Activated T-cell treated with anti-CD3 and anti-CD28 coated beads, Interleukin-2, amount 50 U/mL, for 1 hour (primary cell): ENCODE results near the gene SNN.
A peak's percentile ranks its signal among the peaks of the same experiment; 100 is the strongest.

ENCODE experiments used
- DNase-seq: peaks from one replicate; pipeline ENCODE4 v3.0.0-alpha.2; 2020

Gene SNN

DNA sequence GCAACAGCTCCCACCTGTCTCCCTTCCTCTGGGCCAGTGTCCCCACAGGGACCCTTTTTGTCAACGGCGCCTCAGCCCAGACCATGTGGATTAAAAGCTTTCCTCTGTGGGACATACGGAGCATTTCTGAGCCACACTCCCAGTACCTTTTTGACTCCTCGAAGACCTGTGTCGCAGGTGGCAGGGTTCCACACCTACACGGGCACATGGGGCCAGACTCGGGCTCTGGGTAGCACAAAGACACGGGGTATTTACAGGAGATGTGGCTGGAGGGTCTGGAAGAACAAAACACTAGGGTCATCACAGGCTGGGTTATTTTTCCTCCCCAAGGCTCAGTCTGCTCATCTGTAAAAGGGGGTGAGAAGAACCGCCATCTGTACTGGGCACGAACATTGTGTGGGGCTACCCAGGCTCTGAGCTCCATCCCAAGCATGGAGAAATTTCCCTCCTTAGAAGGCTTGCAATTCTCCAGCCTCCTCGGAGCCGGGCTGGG lies 32.5 kb upstream of the SNN start:
- DNase-seq, result no peak

DNA sequence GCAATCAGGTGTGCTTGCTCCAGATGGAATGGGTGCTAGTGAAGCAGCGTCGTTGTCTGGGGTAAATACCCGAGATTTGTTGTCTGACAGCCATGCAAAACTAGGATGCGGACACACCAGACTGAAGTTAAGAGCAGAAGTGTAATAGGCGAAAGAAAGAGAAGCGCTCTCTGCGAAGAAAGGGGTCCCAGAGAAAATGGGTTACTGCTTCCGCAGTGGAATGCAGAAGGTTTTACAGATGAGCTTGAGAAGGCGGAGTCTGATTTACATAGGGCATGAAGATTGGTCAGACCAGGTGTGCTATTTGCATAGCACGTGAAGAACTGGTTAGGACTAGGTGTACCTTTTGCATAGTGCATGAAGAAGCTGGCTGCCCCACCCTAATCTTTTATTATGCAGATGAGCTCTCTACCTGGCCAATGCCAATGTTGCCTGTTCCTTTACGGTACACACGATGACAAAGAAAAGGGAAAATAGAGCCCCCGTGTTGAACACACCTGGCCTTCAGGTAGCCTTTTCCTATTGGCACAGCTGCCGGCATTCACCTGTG lies 32.0 kb upstream of the SNN start:
- DNase-seq, result no peak

DNA sequence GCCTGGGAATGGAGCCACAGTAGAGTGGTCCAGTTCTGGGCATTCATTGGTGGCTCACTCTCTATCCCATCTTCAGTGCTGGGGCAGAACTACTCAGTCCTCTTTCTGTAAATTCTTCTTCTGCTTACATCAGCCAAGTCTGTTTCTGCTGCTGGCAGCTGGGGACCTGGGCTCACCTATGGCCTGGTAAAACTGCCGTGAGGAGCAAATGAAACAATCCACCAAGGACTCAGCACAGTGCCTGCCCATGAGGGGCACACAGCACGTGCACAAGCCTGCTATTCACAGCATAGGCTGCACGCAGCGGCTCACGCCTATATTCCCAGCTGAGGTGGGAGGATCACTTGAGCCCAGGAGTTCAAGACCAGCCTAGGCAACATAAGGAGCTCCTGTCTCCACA lies 30.9 kb upstream of the SNN start:
- DNase-seq, result no peak

DNA sequence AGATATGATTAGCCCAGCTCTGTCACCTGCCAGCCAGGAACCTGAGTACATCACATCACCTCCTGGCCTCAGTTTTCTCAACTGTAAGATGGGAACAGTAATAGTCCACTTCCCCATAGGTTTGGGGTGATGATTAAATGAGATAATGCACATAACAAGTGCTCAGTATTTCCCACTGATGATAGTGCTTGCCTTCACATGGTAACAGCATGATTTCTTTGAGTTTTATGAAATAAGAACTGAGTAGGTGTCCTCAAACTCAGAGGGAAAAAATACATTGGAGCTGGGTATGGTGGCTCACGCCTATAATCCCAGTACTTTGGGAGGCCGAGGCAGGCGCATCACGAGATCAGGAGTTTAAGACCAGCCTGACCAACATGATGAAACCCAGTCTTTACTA lies 30.1 kb upstream of the SNN start:
- DNase-seq, result no peak

DNA sequence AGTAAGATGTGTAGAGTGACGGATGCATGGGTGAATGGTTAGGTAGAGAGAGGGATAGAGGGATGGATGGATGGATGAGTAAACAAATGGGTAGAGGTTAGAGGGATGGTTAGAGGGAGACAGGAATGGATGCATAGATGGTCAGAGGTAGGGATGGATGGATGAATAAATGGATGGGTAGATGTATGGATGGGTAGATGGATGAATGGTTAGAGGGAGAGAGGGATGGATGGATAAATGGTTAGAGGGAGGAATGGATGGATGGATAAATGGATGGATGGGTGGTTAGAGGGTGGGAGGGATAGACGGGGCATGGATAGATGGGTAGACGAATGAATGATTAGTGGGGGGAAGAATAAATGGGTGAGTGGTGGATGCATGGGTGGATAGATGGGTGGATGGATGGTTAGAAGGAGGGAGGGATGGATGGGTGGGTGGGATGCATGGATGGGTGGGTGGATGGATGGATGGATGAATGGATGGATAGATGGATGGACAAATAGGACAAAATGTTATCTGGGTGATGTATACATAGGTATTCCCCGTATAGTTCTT lies 29.2 kb upstream of the SNN start:
- DNase-seq, result no peak

DNA sequence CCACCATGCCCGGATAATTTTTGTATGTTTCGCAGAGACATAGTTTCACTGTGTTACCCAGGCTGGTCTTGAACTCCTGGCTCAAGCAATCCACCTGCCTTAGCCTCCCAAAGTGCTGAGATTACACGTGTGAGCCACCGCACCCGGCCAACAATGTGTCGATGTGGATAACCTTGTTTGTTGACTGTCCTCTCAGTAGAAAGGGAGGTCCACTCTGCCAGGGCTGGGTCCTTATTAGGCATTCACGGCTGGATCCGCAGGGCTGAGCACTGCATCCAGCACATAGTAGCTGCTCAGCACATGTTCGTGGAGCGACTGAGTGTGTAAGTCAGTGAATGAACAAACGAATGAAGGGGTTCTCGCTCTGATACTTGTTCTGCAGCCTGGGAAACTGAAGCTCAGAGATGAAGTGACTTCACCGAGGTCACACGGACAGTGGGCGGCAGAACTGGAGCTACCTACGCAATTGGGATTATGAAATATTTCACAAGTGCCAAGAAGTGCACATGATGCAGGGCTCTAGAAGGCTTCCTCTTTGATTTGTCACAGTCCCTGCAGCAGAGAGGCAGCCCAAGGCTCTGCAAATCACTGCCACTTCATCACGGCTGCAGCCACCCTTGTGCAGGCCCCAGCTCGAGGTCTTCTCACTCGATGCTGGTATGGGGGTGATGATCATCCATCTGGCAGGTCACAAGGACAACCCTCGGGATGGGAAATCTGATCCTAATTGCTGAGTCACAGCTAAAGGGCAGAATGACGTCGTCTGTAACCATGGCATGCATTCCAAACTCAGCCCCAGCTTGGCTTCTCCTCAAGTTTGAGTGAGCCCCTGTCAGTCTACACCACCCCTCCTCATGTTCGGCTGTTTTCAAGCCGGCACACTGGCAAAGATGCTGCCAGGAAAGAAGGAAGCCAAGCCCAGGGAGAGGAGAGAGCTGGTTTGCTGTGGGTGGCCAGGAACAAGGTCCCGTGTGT lies 28.0 kb upstream of the SNN start:
- no peak for DNase-seq

DNA sequence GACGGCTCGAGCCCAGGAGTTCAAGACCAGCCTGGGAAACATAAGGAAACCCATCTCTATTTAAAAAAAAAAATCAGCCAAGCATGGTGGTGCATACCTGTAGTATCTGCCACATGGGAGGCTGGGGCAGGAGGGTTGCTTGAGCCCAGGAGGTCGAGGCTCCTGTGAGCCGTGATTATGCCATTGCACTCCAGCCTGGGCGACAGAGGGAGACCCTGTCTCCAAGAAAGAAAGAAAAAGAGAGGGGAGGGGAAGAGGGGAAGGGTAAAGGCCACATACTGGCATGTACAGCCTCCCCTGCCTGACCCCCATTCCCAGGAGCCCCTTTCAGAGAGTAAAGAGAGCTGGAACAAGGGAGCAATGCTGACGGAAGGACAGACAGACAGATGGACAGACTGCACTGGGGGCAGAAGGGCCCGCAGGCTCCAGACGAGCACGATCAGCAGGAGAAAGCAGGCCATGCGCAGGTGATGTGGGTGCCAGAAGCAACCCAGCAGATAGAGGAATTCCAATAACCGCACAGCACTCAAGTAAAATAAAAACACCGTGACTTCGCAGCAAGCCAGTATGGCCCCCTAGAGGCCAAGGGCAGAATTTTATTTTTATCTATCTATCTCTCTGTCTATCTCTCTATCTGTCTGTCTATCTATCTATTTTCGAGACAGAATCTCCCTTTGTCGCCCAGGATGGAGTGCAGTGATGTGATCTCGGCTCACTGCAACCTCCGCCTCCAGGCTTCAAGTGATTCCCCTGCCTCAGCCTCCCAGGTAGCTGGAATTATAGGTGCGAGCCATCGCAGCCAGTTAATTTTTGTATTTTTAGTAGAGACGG lies 27.1 kb upstream of the SNN start:
- DNase-seq, result peak; percentile 52

DNA sequence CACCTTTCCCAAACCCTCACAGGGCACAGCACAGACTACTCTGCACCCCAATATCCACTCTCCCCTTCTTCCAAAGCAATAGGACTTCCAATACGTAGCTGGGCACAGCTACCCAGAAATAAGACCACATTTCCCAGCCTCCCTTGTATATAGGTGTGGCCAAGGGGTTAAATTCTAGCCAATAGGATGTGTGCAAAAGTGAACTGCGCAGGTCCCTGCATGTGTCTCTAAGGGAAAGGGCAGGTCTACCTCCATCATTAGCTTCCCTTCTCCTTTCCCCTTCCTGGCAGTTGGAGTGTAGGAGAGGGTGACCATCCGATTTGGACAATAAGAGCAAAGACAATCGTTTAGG lies 25.5 kb upstream of the SNN start:
- no peak for DNase-seq

DNA sequence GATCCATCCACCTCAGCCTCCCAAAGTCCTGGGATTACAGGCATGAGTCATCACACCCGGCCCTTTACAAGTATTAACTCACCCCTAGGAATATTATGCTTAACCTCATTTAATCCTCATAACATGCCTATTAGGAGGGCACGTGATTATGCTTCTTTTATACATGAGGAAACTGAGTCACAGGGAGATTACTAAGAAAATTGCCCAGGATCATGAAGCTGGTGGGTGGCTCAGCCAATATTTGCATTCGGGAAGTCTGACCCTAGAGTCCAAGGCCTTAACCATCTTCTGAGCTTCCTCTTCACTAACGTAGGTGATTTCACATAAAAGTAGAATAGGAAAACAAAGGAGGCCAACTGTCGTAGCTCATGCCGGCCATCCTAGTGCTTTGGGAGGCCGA lies 19.0 kb upstream of the SNN start:
- DNase-seq, result no peak

DNA sequence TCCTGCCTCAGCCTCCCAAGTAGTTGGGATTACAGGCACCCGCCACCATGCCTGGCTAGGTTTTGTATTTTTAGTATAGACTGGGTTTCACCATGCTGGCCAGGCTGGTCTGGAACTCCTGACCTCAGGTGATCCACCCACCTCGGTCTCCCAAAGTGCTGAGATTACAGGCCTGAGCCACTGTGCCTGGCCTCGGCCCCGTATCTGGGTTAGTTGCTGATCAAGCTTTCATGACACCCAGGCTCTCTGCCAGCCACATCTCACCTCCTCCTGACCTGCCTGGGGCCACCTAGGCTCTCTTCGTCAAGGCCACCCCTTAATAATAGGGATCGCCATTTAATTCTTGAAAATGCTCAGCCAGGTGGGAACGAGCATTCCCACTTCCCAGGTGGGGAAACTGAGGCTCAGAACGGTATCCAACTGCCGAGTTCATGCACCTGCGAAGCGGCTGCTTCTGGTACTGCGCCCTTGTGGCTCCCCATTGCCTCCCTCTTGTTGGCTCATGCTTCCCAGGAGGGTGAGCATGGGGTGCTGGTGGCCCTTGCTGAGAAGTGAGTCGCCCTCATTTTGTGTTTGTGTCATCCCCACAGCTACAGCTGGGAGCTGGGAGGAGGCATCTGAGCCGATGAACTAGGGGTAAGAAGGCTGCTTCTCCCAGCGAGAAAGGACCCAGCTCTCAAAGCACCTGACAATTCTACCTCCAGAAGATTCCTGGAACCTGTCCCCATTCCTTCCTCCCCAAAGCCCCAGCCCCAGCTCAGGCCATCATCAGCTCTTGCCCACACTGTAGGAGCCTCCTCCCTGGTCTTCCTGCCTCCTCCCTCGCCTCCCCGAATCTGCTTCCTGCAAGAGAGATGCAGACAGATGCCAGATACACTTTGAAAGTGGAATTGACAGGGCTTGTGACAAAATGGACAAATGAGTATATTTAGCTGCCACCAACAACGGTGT lies 17.3 kb upstream of the SNN start:
- no peak for DNase-seq

DNA sequence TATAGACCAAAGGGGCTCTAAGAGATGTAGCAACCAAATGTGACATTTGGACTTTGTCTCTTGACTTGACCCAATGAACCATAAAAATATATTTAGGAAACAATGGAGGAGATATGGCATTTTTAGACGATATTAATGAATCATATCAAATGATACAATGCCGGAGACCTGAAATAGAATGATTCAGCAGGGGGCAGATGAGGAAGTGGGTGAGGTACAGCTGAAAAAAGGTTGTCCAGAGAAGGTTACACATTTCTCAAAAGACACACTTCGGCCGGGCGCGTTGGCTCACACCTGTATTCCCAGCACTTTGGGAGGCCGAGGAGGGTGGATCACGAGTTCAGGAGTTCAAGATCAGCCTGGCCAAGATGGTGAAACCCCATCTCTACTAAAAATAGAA lies 16.5 kb upstream of the SNN start:
- no peak for DNase-seq

DNA sequence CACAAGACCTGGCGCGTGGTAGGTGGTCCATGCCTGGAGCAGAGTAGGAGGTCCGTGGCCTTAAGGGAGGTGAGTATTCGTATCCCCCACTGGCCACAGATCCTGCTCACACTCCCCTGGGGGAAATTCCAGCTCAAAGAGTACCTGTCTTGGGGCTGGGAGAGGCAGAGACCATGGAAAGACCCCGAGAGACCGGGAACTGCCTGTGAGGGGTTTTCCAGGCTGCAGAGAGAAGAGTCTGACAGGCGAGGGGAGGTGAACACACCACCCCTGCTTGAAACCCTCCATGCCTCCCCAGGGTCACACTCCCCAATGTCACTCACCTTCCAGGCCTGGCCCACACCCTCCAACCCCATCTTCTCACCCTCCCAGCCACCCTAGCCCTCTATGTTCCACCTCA lies 12.6 kb upstream of the SNN start:
- no peak for DNase-seq

DNA sequence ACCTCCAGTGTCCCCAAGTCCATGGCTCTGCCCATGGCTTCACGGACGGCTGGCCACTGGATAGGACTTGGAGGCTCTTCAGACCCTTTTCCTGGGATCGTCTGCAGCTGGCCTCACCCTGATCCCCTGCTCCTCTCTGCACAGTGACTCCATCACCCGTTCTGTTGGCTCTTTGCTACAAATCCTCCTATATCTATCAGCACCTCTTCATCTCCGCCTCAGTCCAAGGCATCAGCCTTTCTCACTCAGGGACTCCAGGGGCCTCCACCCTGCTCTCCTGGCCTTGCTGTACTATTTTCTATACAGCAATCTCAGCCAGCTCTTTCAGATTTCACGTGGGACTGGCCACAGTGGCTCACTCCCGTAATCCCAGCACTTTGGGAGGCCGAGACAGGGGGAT lies 10.7 kb upstream of the SNN start:
- DNase-seq, result no peak

DNA sequence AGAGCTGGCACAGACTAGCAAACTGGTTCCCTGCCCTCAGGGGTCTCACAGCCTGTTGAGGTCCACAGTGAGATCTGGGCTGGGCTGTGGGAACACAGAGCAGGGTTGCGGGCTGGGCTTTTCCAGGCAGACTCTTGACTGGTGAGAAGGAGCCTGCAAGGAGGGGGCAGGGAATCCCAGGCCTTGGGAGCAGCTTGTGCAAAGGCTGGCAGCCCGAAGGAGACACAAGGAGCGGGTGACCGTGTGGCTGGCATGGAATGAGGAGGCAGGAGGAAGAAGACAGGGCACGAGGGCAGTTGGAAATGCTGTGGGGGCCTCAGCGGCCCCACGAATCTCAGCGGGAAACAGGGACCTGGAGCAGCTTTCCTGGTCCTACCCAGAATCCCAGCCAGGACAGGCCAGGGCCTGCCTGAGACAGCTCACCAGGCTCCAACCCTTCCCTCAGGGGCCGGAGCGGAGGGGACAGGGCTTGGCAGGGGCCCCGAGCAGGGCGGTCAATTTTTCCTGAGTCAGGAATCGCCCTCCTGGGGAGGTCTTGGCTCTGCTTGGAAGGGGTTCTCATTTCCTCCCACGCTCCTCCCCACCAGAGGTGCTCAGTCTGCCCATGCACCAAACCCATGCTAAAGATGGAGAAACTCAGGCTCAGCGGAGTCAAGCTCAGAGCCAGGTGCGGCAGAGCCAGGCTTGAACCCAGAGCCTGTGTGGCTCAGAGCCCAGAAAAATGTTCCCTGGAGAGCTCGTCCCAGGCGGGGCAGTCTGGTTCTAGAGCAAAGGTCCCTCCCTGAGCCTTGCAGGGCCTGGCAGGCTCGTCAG lies 9.2 kb upstream of the SNN start:
- DNase-seq, result no peak

DNA sequence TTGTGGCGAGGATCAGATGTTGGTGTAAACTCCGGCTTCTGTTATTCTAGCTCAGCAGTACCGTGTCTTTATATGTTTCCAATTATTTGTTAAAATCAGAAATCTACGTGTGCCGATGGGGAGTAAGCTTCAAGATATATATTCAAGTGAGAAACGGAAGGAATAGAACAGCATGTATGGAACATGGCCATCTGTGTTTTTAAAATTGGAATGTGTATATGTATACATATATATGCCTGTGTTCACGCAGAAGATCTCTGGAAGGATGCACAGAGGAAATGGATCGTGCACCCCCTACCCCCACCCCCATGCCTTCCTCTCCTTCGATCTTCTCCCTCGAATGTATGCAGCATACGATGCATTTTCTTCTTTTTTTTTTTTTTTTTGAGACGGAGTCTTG lies 7.7 kb upstream of the SNN start:
- DNase-seq, result no peak

DNA sequence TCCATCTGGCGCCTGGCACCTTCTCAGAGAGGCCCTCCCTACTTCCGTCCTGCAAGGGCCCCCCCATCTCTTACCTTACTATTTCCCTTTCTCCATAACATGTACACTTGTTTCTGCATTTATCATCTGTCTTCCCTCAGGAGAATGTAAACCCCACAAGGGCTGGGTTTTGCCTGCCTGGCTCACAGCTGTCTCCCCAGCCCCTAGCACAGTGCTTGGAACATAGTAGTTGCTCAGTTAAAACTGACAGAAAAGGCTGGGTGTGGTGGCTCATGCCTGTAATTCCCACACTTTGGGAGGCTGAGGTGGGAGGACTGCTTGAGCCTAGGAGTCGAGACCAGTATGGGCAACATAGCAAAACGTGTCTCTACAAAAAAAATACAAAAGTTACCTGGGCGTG lies 5.7 kb upstream of the SNN start:
- DNase-seq, result no peak

DNA sequence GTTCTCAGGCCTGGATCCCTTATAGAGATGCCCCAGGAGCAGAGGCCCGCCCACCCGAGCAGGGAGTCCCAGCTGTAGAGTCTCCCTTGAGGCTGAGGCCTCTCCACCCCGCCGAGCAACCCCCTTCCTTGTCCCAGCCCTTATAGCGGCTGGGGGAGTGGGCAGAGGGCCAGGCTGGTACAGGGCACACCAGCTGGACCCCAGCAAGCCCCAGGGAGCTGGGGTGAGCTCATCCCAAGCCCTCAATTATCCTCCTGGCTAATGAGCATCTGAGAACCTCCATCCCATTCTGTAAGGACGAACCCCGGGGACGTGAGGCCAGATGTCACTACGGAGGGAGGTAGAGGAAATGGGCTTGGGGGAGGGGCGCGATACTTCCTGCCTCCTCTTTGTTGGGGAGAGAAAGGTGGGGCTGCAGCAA lies 3.2 kb upstream of the SNN start:
- DNase-seq, result no peak

DNA sequence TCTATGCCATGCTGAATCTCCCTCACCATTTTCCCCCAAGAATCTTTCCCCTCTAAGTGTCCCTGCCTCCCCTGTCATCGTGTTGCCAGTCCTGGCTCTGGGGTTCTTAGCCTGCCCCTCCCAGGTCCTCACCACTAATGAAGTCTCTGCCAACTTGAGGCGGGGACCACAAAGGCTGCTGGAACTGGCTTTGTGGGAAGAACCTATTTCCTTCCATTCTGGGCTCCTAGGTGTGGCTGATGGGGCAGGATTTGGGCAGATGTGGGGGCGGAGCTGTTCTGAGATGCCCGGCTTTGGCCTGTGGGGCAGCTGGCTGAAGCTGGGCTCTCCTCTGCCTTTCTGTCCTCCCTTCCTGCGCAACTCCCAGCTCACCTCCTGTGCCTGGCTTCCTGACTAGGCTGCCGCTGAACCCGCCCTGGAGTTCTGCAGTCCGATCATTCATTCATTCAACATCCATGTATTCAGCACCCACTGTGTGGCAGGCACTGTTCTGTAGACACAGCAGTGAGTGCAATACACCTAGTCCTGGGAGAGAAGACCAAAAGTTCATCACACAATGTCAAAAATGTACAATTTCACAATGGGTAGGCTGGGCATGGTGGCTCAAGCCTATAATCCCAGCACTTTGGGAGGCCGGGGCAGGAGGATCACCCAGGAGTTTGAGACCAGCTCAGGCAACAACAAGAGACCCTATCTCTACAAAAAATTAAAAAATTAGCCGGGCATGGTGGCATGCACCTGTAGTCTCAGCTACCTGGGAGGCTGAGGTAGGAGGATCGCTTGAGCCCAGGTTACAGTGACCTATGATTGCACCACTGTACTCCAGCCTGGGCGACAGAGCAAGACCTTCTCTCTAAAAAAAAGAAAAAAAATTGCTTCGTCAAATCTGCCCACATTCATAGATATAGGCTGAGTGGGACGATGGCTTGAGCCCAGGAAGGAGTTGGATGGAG lies 1.9 kb upstream of the SNN start:
- DNase-seq, result no peak

DNA sequence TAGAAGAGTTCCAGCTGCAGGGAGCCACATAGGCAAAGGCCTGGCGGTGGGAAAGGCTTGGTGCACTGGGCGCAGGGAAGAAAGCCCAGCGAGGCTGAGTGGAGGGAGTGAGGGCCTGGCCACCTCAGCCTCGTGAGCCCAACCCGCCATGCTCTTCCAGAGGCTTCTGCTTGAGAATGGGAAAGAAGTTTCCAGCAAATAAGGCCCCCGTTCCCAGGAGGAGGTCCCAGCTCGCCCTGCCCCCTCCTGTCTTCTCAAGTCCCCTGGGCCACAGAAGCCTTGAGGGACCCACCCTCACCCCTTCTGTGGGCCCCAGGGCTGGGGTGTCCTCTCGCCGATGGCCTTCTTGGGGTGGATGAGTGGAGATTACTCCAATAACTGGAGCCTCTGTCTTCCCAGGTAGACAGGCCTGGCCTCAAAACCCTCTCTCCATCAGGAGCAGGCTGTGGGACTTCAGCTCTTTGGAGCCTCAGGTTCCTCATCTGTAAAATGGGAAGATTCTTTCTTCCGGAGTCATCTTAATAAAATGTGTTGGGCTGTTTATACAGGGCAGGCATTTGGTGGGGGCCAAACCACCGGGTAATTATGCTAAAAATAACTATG lies 933 bp upstream of the SNN start:
- DNase-seq, result no peak
